B cell (primary cell): Measurements from ENCODE around the gene PHF21A. TPM values are rescaled to one million over a fixed set of nuclear protein-coding genes. Genes with fewer than 3 reads are reported as not detected.

ENCODE experiments used
- ATAC-seq: fragments of 200-7000 bp; cut with Tn5 transposase; one replicate; pipeline ENCODE4 v1.10.0; 2021; ENCODE audit warnings: low read depth, mild to moderate bottlenecking, moderate number of reproducible peaks, moderate library complexity
- CTCF ChIA-PET: fragments of 350-600 bp; sonication (Branson Sonifier 250); formaldehyde crosslinking; loops from one replicate; lab custom pipeline; 2021; ENCODE audit warnings: antibody characterized with exemption, inconsistent platforms; lab: Charles Lee
- POLR2A ChIA-PET: fragments of 350-600 bp; sonication (Branson Sonifier 250); formaldehyde crosslinking; loops from one replicate; lab custom pipeline; 2021; ENCODE audit warnings: antibody characterized with exemption; lab: Charles Lee
- DNase-seq: peaks from one replicate; pipeline ENCODE4 v3.0.0; 2013
- H2AFZ ChIP-seq: 2 replicates; pipeline ENCODE4 v1.6.1; 2012; ENCODE audit warnings: mild to moderate bottlenecking, low read depth, low read length; ENCODE audit not compliant: insufficient read depth, poor library complexity, severe bottlenecking
- H3K27ac ChIP-seq, 2 donors: 1 replicate in 1 of 2; 2 replicates in 1 of 2; pipeline ENCODE4 v1.5.1; 2012 to 2013; ENCODE audit warnings: low read length in 2 of 2, mild to moderate bottlenecking in 2 of 2, moderate library complexity in 1 of 2
- H3K27me3 ChIP-seq, 4 experiments: fragments of 200-600 bp in 1 of 4; sonication (generic) in 1 of 4; replicated peaks in 1 of 4; 1 replicate in 2 of 4; 2 replicates in 2 of 4; pipeline versions ENCODE4 v1.6.1 to v1.7.0; 2013 to 2016; ENCODE audit warnings: low read length in 3 of 4, mild to moderate bottlenecking in 2 of 4, mixed read lengths in 1 of 4, moderate library complexity in 1 of 4; ENCODE audit not compliant: insufficient read depth in 4 of 4, control insufficient read depth in 3 of 4; ENCODE audit errors: control extremely low read depth in 1 of 4
- H3K36me3 ChIP-seq, 2 experiments: replicated peaks in 1 of 2; 1 replicate in 1 of 2; 2 replicates in 1 of 2; pipeline versions ENCODE4 v1.6.1 to v1.7.1; 2013; ENCODE audit warnings: low read length in 1 of 2; ENCODE audit not compliant: insufficient read depth in 2 of 2, control insufficient read depth in 1 of 2; ENCODE audit errors: control extremely low read depth in 1 of 2, extremely low read depth in 1 of 2
- H3K4me1 ChIP-seq, 2 donors: fragments of 200-600 bp in 1 of 2; sonication (generic) in 1 of 2; 1 replicate in 1 of 2; 2 replicates in 1 of 2; pipeline versions ENCODE4 v1.5.1 to v1.6.1; 2013 to 2017; ENCODE audit warnings: low read length in 2 of 2; ENCODE audit not compliant: control insufficient read depth in 2 of 2, insufficient read depth in 2 of 2
- H3K4me2 ChIP-seq: replicated peaks from 2 replicates; pipeline ENCODE3; 2012; ENCODE audit warnings: mild to moderate bottlenecking, low read depth, low read length; ENCODE audit not compliant: poor library complexity, severe bottlenecking
- H3K4me3 ChIP-seq, 5 experiments: fragments of 200-600 bp in 1 of 5; sonication (generic) in 1 of 5; 1 replicate in 3 of 5; 2 replicates in 2 of 5; pipeline versions ENCODE4 v1.5.1 to v1.7.0; 2011 to 2016; ENCODE audit warnings: low read length in 4 of 5, mild to moderate bottlenecking in 4 of 5, low read depth in 2 of 5, control low read depth in 1 of 5, moderate library complexity in 1 of 5; ENCODE audit not compliant: insufficient read depth in 1 of 5; ENCODE audit errors: control extremely low read depth in 1 of 5, extremely low read depth in 1 of 5
- H3K79me2 ChIP-seq: fragments of 200-600 bp; sonication (generic); one replicate; pipeline ENCODE4 v1.6.0; 2016; ENCODE audit warnings: low read length; ENCODE audit not compliant: control insufficient read depth, insufficient read depth
- H3K9ac ChIP-seq: fragments of 200-600 bp; sonication (generic); 2 replicates; pipeline ENCODE4 v1.6.1; 2017; ENCODE audit warnings: mild to moderate bottlenecking, low read length, moderate library complexity
- H3K9me3 ChIP-seq, 3 donors: one replicate each; pipeline versions ENCODE4 v1.6.1 to v1.7.1; 2013; ENCODE audit warnings: low read length in 2 of 3; ENCODE audit not compliant: control insufficient read depth in 2 of 3, insufficient read depth in 1 of 3; ENCODE audit errors: control extremely low read depth in 1 of 3
- H4K20me1 ChIP-seq: 2 replicates; pipeline ENCODE4 v1.6.0; 2012; ENCODE audit warnings: mild to moderate bottlenecking, low read length; ENCODE audit not compliant: insufficient read depth, control insufficient read depth, poor library complexity, severe bottlenecking
- H3K27ac Mint-ChIP-seq: one replicate; pipeline ENCODE4 v1.8.0; 2021; ENCODE audit warnings: mixed read lengths
- H3K27me3 Mint-ChIP-seq: one replicate; pipeline ENCODE4 v1.8.0; 2021; ENCODE audit warnings: mixed read lengths
- H3K4me1 Mint-ChIP-seq: one replicate; pipeline ENCODE4 v1.8.0; 2021; ENCODE audit warnings: mixed read lengths
- H3K4me3 Mint-ChIP-seq: one replicate; pipeline ENCODE4 v1.8.0; 2021; ENCODE audit warnings: mixed read lengths
- H3K9me3 Mint-ChIP-seq: one replicate; pipeline ENCODE4 v1.8.0; 2022; ENCODE audit warnings: mixed read lengths; ENCODE audit not compliant: insufficient read depth
- EZH2 ChIP-seq: IDR thresholded peaks from 2 replicates; pipeline ENCODE4 v1.6.1; 2012; ENCODE audit warnings: borderline replicate concordance, low read depth, mild to moderate bottlenecking, moderate library complexity, low read length; ENCODE audit not compliant: insufficient read depth, poor library complexity, severe bottlenecking
- WGBS: methylation state at CpG from one replicate; pipeline ENCODE4 v1.1.5; 2013; ENCODE audit warnings: missing lambda C conversion rate; ENCODE audit not compliant: insufficient coverage; 5-methylcytosine and 5-hydroxymethylcytosine counted together
- intact Hi-C: fragments of 100-400 bp; cut with micrococcal nuclease; formaldehyde crosslinking; loops from one replicate; pipeline ENCODE4 v1.10.0; 2022
- polyA plus RNA-seq: library from polyadenylated mRNA; depleted of rRNA; stranded (reverse); fragments of >200 nt; gene quantifications from 2 replicates; pipeline ENCODE4 v1.2.3, GENCODE V29; 2012
- total RNA-seq, 2 donors: library from RNA; stranded (reverse); fragments of 120-200 nt in 1 of 2; gene quantifications; 1 replicate in 1 of 2; 2 replicates in 1 of 2; pipeline versions ENCODE4 v1.2.3 to v1.2.4, GENCODE V29; 2013 to 2022
- TF ChIP-seq, protein P1 (sequence below): fragments of 200-600 bp; IDR thresholded peaks from one replicate; pipeline ENCODE4 v1.8.0; 2022; ENCODE audit warnings: antibody characterized with exemption, mild to moderate bottlenecking

The PHF21A gene
- total and polyA plus RNA-seq, 2 donors (not counting 1 experiment from before 2014, with no cell fraction given): 41.9 to 103 TPM

DNA sequence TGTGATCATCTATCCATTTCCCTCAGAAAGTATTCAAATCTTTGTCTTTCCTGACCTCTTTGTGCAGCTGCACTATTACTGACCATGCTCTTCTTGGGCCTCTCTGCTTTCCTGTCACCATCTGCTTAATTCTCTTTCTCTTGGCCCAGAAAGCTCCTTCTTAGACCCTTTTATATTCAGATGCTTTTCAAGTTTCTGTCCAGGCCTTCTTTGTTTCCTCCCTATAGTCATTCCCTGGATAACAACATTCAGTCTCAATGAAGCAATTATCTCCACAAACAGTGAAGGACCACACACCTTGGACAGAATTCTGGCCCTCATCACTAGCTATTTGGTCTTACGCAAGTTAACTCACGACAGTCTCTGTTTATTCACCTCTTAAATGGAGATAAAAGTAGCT lies 109.1 kb downstream of the PHF21A start:
- no peak overlapping the region for H3K4me3 Mint-ChIP-seq
- intact Hi-C loops: no loop called here

DNA sequence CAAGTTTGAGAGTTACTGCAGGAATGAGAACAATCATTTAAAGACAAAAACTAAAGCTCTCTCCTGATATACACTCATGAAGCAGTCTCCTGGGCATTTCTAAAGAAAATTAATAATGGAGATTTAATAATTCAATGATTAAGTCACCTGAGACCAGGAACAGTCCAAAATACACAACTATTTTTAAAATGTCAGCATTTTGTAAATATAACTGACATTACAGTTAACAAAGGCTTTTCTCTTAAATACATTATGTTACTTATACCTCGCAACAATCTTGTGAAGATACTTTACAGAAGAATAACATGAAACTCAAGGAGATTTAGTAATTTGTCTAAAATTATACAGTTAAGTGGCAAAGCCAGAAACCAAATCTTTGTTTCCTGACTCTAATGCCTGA lies 111.2 kb downstream of the PHF21A start:
- H3K4me3 Mint-ChIP-seq: no peak overlapping the region
- no peak overlapping the region for H3K27ac Mint-ChIP-seq
- Histone ChIP-seq H3K4me1 (no peaks in the 10 kb centered on the region), H4K20me1 (peaks cover 7% of the 10 kb centered on the region), H3K36me3 (peaks cover 0 to 2% of the 10 kb centered on the region in 2 experiments), H3K4me3 (no peak overlapping the region), H3K9me3 (peaks cover 0 to 1% (median 0%) of the 10 kb centered on the region in 3 donors), H3K4me2 (no peak overlapping the region), H3K79me2 (peaks cover 6% of the 10 kb centered on the region), H3K27me3 (no peaks in the 10 kb centered on the region), H2AFZ (no peak overlapping the region), H3K27ac (no peak overlapping the region), H3K9ac (no peak overlapping the region)
- DNase-seq (no peak), ATAC-seq (no peak)
- ChIA-PET POLR2A (no interaction called here), CTCF (interaction anchor here (5.4 to 5.5 kb wide), 2 partner anchors 137 to 239 kb away, joined by 76 to 87 read pairs; no protein-coding TSS in a partner anchor)
- no CpG with 5 or more reads among the region's 1 CpG for WGBS
- H3K4me1 Mint-ChIP-seq: peaks cover 1% of the 10 kb centered on the region
- peaks cover 2% of the 10 kb centered on the region for H3K9me3 Mint-ChIP-seq
- intact Hi-C loops: no loop called here
- H3K27me3 Mint-ChIP-seq: no peaks in the 10 kb centered on the region
- TF ChIP-seq, protein P1, sequence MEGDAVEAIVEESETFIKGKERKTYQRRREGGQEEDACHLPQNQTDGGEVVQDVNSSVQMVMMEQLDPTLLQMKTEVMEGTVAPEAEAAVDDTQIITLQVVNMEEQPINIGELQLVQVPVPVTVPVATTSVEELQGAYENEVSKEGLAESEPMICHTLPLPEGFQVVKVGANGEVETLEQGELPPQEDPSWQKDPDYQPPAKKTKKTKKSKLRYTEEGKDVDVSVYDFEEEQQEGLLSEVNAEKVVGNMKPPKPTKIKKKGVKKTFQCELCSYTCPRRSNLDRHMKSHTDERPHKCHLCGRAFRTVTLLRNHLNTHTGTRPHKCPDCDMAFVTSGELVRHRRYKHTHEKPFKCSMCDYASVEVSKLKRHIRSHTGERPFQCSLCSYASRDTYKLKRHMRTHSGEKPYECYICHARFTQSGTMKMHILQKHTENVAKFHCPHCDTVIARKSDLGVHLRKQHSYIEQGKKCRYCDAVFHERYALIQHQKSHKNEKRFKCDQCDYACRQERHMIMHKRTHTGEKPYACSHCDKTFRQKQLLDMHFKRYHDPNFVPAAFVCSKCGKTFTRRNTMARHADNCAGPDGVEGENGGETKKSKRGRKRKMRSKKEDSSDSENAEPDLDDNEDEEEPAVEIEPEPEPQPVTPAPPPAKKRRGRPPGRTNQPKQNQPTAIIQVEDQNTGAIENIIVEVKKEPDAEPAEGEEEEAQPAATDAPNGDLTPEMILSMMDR: no peak
- TF ChIP-seq EZH2: no peak

More for the DNA sequence above, 109.1 kb downstream of the PHF21A start:
- Histone ChIP-seq H3K9me3 (peaks cover 0 to 1% (median 0%) of the 10 kb centered on the region in 3 donors), H2AFZ (no peak overlapping the region), H4K20me1 (peaks cover 1% of the 10 kb centered on the region), H3K79me2 (no peaks in the 10 kb centered on the region), H3K9ac (no peak overlapping the region), H3K4me3 (no peak overlapping the region), H3K4me1 (no peaks in the 10 kb centered on the region), H3K27ac (no peak overlapping the region), H3K4me2 (no peak overlapping the region), H3K27me3 (no peaks in the 10 kb centered on the region), H3K36me3 (peaks cover 2 to 3% of the 10 kb centered on the region in 2 experiments)
- no peak for DNase-seq
- CTCF ChIA-PET: interaction anchor here (0.9 to 1.3 kb wide), 5 partner anchors 9 to 241 kb away, joined by 3 to 5 read pairs (median 3); no protein-coding TSS in a partner anchor
- Mint-ChIP-seq H3K9me3 (peaks cover 2% of the 10 kb centered on the region), H3K27me3 (no peaks in the 10 kb centered on the region), H3K4me1 (no peaks in the 10 kb centered on the region), H3K27ac (no peak overlapping the region)
- POLR2A ChIA-PET: no interaction called here
- TF ChIP-seq EZH2: no peak
- TF ChIP-seq, protein P1: no peak
- no peak for ATAC-seq
- WGBS: no CpG with 5 or more reads among the region's 2 CpGs
